Thymus (tissue), 11 donors: ENCODE data around the gene ENDOU. TPM values are rescaled to one million over a fixed set of nuclear protein-coding genes. Genes with fewer than 3 reads are reported as not detected.
"Not testable (repeated sequence)": the region's sequence is repeated elsewhere in the genome, so short reads cannot be mapped to it uniquely, and the experiment has no call there.

ENCODE experiments used
- DNase-seq, 9 donors: peaks; one replicate each; pipeline ENCODE4 v3.0.0-alpha.2; 2013; ENCODE audit warnings: low spot score in 9 of 9, low read depth in 6 of 9, missing footprints in 1 of 9
- H3K27ac ChIP-seq, 2 donors: one replicate each; pipeline ENCODE4 v1.5.1; 2013; ENCODE audit warnings: control low read depth in 1 of 2, low read depth in 1 of 2, low read length in 1 of 2, mild to moderate bottlenecking in 1 of 2, moderate library complexity in 1 of 2
- H3K27me3 ChIP-seq, 2 donors: one replicate each; pipeline ENCODE4 v1.5.1; 2013; ENCODE audit warnings: low read length in 1 of 2; ENCODE audit not compliant: control insufficient read depth in 2 of 2, insufficient read depth in 1 of 2
- H3K36me3 ChIP-seq, 2 donors: one replicate each; pipeline ENCODE4 v1.5.1; 2013; ENCODE audit warnings: low read length in 1 of 2, mild to moderate bottlenecking in 1 of 2, moderate library complexity in 1 of 2; ENCODE audit not compliant: control insufficient read depth in 2 of 2, insufficient read depth in 2 of 2
- H3K4me1 ChIP-seq, 2 donors: one replicate each; pipeline ENCODE4 v1.5.1; 2013; ENCODE audit warnings: low read length in 2 of 2; ENCODE audit not compliant: control insufficient read depth in 2 of 2, insufficient read depth in 2 of 2
- H3K4me3 ChIP-seq, 2 donors: one replicate each; pipeline ENCODE4 v1.5.1; 2013; ENCODE audit warnings: low read length in 2 of 2, control low read depth in 1 of 2, mild to moderate bottlenecking in 1 of 2
- H3K9me3 ChIP-seq, 2 donors: one replicate each; pipeline ENCODE4 v1.5.1; 2013; ENCODE audit warnings: low read length in 1 of 2, mild to moderate bottlenecking in 1 of 2; ENCODE audit not compliant: control insufficient read depth in 2 of 2, insufficient read depth in 1 of 2
- WGBS: extraction: QIAGEN DNeasy Blood & Tissue Kit; methylation state at CpG from one replicate; pipeline ENCODE4 v1.1.7; 2013; 5-methylcytosine and 5-hydroxymethylcytosine counted together
- polyA plus RNA-seq: library from polyadenylated mRNA; stranded (reverse); fragments of 200-250 nt; gene quantifications from one replicate; pipeline ENCODE4 v1.2.3, GENCODE V29; 2013
- total RNA-seq: library from RNA; stranded (reverse); fragments of 120-200 nt; gene quantifications from one replicate; pipeline ENCODE4 v1.2.4, GENCODE V29; 2013
- donor health status: healthy.

ENDOU gene
- total and polyA plus RNA-seq, 2 donors, result 0.14 to 1.3 TPM

DNA sequence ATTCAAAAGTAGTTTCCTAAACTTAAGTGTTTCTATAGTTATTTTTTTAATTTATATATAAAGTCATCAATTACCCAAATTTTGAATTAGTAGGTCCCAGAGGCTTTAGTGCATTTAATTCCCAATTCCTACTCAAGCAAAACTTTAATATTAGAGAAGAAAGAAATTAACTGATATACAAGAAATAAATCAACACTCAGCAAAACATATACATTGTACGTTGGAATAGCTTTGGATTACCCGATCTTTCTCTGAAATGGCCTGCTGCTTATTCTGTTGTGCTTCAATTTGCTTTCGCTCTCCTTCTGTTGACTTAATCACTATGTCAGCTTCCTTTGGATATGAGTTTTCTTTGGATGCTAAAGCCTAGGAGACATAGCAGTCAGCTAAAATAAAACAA lies 37.7 kb downstream of the ENDOU start:
- no peaks in the 10 kb centered on the region for H3K9me3 ChIP-seq
- DNase-seq, result no peak
- no peak overlapping the region for H3K27ac ChIP-seq
- H3K4me3 ChIP-seq, result no peak overlapping the region
- WGBS, result 97% methylated on average over 3 of the region's 3 CpGs
- no peaks in the 10 kb centered on the region for H3K27me3 ChIP-seq
- H3K4me1 ChIP-seq, result no peaks in the 10 kb centered on the region
- H3K36me3 ChIP-seq, result peaks cover 0 to 22% of the 10 kb centered on the region in 2 donors

DNA sequence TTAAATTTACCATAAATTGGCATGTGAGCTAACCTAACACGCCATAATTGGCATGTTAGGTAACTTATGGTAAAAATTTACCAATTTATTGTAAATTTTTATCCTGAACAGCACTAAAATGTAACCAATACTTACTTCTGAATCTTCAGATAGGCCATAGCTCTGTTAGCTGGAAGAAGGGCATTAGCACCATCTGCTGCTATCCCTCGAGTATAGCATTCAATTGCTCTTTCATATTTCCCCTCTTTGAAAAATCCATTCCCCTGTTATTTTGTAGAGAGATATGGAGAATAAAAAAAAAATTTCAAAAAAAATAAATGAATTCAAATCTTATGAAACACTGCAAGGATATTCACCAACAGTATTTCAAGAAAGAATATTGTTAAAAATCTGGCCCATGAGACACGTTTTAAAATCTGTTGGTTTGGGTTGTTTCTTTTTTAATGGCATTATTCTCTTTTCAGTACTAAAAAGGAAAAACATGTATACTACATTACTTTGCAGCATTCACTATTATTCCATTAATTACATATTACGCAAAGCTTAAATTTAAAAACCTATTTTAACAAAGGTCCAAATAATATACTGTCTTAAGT lies 38.5 kb downstream of the ENDOU start:
- Histone ChIP-seq H3K4me3 (no peak overlapping the region), H3K27me3 (no peaks in the 10 kb centered on the region), H3K36me3 (peaks cover 0 to 19% of the 10 kb centered on the region in 2 donors), H3K4me1 (no peaks in the 10 kb centered on the region), H3K9me3 (no peaks in the 10 kb centered on the region), H3K27ac (no peak overlapping the region)
- DNase-seq, result peak in 2 of 9 donors; percentile 30 to 47
- WGBS, result 83% methylated on average over 4 of the region's 4 CpGs

DNA sequence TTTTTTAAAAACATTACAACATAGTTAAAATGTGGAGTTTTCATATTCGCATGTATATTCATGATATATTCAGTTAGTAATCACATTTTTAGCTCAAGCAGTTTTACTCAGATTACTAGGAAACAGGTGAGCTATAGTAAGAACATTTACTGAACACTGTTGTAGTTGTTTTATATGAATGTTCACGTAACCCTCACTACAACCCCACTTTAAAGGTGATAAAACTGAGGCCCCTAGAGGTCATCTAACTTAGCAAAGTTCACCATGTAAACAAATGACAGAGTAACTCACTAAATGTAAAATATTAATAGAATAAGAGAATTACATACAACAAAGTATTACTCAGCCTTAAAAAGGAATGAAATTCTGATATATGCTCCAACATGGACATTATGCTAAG lies 45.5 kb downstream of the ENDOU start:
- no peak for DNase-seq
- H3K4me1 ChIP-seq, result no peaks in the 10 kb centered on the region
- WGBS, result 74% methylated on average over 2 of the region's 2 CpGs
- peaks cover 3 to 29% of the 10 kb centered on the region in 2 donors for H3K36me3 ChIP-seq
- no peak overlapping the region for H3K27ac ChIP-seq
- no peak overlapping the region for H3K4me3 ChIP-seq
- H3K9me3 ChIP-seq, result no peaks in the 10 kb centered on the region
- no peaks in the 10 kb centered on the region for H3K27me3 ChIP-seq

DNA sequence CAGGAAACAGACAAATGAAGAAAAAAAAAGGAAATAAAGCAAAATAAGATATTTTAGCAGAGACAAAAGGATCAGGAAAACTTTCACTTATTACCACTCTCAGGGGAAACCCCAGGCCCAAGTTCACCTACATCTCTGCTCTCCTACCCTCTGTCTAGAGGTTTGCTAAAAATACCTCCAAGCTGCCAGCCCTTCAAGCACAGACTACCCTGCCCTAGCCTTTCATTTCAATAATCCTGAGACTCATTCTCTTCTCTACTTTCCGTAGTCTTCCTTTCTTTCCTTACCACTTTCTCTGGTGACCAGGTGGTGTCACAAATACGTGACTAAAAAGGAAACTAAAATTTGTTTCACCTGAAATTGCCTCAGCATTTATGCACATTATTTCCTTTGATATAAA lies 53.2 kb downstream of the ENDOU start:
- H3K9me3 ChIP-seq, result no peaks in the 10 kb centered on the region
- no peaks in the 10 kb centered on the region for H3K4me1 ChIP-seq
- no peak for DNase-seq
- 96% methylated on average over 2 of the region's 2 CpGs for WGBS
- no peak overlapping the region for H3K27ac ChIP-seq
- H3K4me3 ChIP-seq, result no peak overlapping the region
- peaks cover 5 to 18% of the 10 kb centered on the region in 2 donors for H3K36me3 ChIP-seq
- no peaks in the 10 kb centered on the region for H3K27me3 ChIP-seq

DNA sequence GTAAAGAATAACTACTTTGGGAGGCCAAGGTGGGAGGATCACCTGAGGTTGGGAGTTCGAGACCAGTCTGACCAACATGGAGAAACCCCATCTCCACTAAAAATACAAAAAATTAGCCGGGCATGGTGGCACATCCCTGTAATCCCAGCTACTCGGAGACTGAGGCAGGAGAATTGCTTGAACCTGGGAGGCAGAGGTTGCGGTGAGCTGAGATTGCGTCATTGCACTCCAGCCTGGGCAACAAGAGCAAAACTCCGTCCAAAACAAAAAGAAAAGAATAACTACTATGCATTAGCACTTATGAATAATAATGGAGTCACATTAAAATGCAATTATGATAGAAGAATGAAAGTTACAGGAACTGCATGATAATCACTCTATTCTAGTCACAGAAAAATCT lies 57.4 kb downstream of the ENDOU start:
- not testable (repeated sequence) for H3K9me3 ChIP-seq, H3K27ac ChIP-seq, H3K27me3 ChIP-seq, H3K4me1 ChIP-seq, H3K4me3 ChIP-seq, DNase-seq
- peaks cover 17 to 33% of the 10 kb centered on the region in 2 donors for H3K36me3 ChIP-seq
- WGBS, result 97% methylated on average over 6 of the region's 6 CpGs

Other genes with a start within 250 kb of the ENDOU start
- gene RPAP3, start 19.5 kb downstream of the ENDOU start, total RNA-seq, result 30.5 TPM
- 20.9 TPM for gene RPAP3, start 19.5 kb downstream of the ENDOU start, polyA plus RNA-seq
- 1.6 TPM for gene RAPGEF3, start 33.4 kb upstream of the ENDOU start, total RNA-seq
- 20.9 TPM for gene RAPGEF3, start 33.4 kb upstream of the ENDOU start, polyA plus RNA-seq
- gene SLC48A1, start 47.7 kb upstream of the ENDOU start, total RNA-seq, result 4.5 TPM
- 9.3 TPM for gene SLC48A1, start 47.7 kb upstream of the ENDOU start, polyA plus RNA-seq
- gene HDAC7, start 94.4 kb upstream of the ENDOU start, total RNA-seq, result 67.7 TPM
- gene HDAC7, start 94.4 kb upstream of the ENDOU start, polyA plus RNA-seq, result 130 TPM
- 1.5 TPM for gene VDR, start 179.5 kb upstream of the ENDOU start, total RNA-seq
- 3.8 TPM for gene VDR, start 179.5 kb upstream of the ENDOU start, polyA plus RNA-seq
- gene TMEM106C, start 238.1 kb upstream of the ENDOU start, total RNA-seq, result 82.1 TPM
- gene TMEM106C, start 238.1 kb upstream of the ENDOU start, polyA plus RNA-seq, result 25.5 TPM